ENCODE results near the gene ZNF611. TPM values are rescaled to one million over a fixed set of nuclear protein-coding genes. Genes with fewer than 3 reads are reported as not detected.

ZNF611 gene
- total and polyA plus RNA-seq, 2 of the 13 experiments (the other 11 are each of a cell fraction or from before 2014, with no cell fraction given): 2.7 to 4.1 TPM

- H3K79me2 ChIP-seq (ENCODE audit: insufficient read depth, low read length): no peaks in the 10 kb centered on the region
- no peak overlapping the region for H3K9ac ChIP-seq (ENCODE audit: insufficient read depth, low read depth, low read length)
- intact Hi-C loops (cut with micrococcal nuclease; ENCODE audit: unreplicated experiment) (no loop called here), in situ Hi-C loops (cut with HindIII; ENCODE audit: extremely low pct_ligation_motif_present, low pct_unique_long_range_greater_than_20kb) (no loop called here)
- H4K20me1 ChIP-seq (ENCODE audit: insufficient read depth, low read length): no peaks in the 10 kb centered on the region
- peaks cover 23% of the 10 kb centered on the region for H3K4me1 ChIP-seq (ENCODE audit: insufficient read depth, low read length)
- DNase-seq (ENCODE audit: low spot score) (no peak), ATAC-seq (no peak; the same call in 1 of the 3 replicates), FAIRE-seq (no peak)
- H3K27me3 ChIP-seq (ENCODE audit: control insufficient read depth in 1 of 2, insufficient read depth in 2 of 2, low read length in 2 of 2): no peaks in the 10 kb centered on the region
- H3K36me3 ChIP-seq (replicated peaks in 1 of 2; ENCODE audit: control insufficient read depth in 1 of 2, insufficient read depth in 2 of 2, low read length in 2 of 2): no peaks in the 10 kb centered on the region
- H2AFZ ChIP-seq (ENCODE audit: low read length): no peak overlapping the region
- H3K4me3 ChIP-seq (replicated peaks in 1 of 3; ENCODE audit: insufficient read depth in 1 of 3, low read depth in 2 of 3, low read length in 3 of 3): no peak overlapping the region
- ChIA-PET CTCF (ENCODE audit: low intra/inter-chr PET ratio, low total read pairs) (no interaction called here), POLR2A (no interaction called here)
- TF ChIP-seq ZBED4 (CRISPR knock-in tag; IDR thresholded peaks at IDR 0.05; ENCODE audit: borderline replicate concordance) (no peak), MYPOP (CRISPR knock-in tag; IDR thresholded peaks at IDR 0.05) (no peak), NAIF1 (CRISPR knock-in tag; IDR thresholded peaks at IDR 0.05; ENCODE audit: borderline replicate concordance) (no peak), PBX2 (CRISPR knock-in tag; IDR thresholded peaks at IDR 0.05) (no peak)
- BruUV-seq (replicated peaks): no TSS peak
- 15% methylated on average over 1 of the region's 1 CpG for WGBS (ENCODE audit: low lambda C conversion rate)
- peaks cover 13% of the 10 kb centered on the region for H3K9me3 ChIP-seq (ENCODE audit: low read length)
- H3K4me2 ChIP-seq (ENCODE audit: low read depth, low read length): no peak overlapping the region
- no peak overlapping the region for H3K27ac ChIP-seq (ENCODE audit: extremely low read length, insufficient read depth, low read length)
These were observed 38.8 kb downstream of the ZNF611 start for GRCh38 chr19:52695996-52696395.

Data from HepG2 (cell line).